ENCODE results near the gene NR3C2.

DNA sequence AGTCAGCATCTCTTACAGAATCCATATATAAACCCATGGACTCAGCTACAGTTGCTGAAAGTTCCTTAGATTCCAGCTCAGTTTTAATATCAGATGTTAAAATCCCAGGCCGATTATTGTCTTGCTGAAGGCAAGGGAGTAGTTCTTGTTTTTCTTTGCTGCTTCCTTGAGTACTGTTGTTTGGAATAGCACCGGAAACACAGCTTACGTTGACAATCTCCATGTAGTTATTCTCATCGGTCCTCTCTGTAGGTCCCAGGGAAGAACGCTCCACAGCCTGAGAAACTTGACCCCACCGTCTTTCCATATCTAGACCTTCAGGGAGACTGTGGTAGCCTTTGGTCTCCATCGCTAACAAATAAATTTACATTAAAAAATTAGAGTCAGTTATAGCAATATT, 5.7 kb downstream of the NR3C2 start:
- TF ChIP-seq POLR2A (IDR thresholded peaks at IDR 0.05) = no peak
- TF ChIP-seq, protein P1, sequence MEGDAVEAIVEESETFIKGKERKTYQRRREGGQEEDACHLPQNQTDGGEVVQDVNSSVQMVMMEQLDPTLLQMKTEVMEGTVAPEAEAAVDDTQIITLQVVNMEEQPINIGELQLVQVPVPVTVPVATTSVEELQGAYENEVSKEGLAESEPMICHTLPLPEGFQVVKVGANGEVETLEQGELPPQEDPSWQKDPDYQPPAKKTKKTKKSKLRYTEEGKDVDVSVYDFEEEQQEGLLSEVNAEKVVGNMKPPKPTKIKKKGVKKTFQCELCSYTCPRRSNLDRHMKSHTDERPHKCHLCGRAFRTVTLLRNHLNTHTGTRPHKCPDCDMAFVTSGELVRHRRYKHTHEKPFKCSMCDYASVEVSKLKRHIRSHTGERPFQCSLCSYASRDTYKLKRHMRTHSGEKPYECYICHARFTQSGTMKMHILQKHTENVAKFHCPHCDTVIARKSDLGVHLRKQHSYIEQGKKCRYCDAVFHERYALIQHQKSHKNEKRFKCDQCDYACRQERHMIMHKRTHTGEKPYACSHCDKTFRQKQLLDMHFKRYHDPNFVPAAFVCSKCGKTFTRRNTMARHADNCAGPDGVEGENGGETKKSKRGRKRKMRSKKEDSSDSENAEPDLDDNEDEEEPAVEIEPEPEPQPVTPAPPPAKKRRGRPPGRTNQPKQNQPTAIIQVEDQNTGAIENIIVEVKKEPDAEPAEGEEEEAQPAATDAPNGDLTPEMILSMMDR (IDR thresholded peaks at IDR 0.05) = no peak

Measured in testis (tissue), 2 donors.